GM12891 (cell line): ENCODE measurements around the gene DAPK3.

Experiments used
- POLR2A ChIP-seq: IDR thresholded peaks from 2 replicates; pipeline ENCODE4 v1.6.1; 2011; ENCODE audit warnings: low read depth, low read length, control low read depth
- POLR2AphosphoS5 ChIP-seq: IDR thresholded peaks from 2 replicates; pipeline ENCODE4 v1.6.1; 2011; ENCODE audit warnings: low read depth, low read length, control low read depth
- TAF1 ChIP-seq: IDR thresholded peaks from 2 replicates; pipeline ENCODE4 v1.6.1; 2011; ENCODE audit warnings: low read depth, low read length, control low read depth

- TF ChIP-seq POLR2AphosphoS5 (peak; percentile 54), POLR2A (peak; percentile 66; the same call in 1 of the 2 replicates), TAF1 (peak; percentile 87)
Measured at GRCh38 chr19:4007021-4007835, 36.3 kb upstream of the DAPK3 start, which contains the start of gene PIAS4.
